ENCODE results near the gene CLCA4.

Gene CLCA4

DNA sequence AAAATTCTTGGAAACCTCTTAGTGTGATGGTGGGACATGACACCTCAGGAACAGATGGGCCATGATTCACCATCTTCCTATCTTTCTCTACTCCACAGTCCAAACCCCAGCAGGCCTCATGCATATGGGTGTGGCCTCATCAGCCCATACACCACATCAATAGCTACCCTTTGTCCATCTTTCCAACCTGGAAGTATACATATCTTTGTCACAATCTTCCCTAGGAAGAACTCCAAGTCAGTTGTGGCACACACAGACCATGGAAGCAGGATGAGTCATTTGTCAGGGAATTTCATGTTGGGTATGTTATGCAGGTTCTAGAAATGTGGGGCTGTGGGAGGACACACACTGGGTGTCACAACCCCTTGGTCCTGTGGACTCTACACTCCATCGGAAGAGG is 30.5 kb upstream of the CLCA4 start:
- no peaks in the 10 kb centered on the region for H3K27me3 Mint-ChIP-seq
- intact Hi-C loops (cut with micrococcal nuclease), result no loop called here
- no peaks in the 10 kb centered on the region for H3K9me3 Mint-ChIP-seq
- no peaks in the 10 kb centered on the region for H3K4me1 Mint-ChIP-seq (ENCODE audit: low read depth)
- H3K36me3 Mint-ChIP-seq (ENCODE audit: low read depth), result no peaks in the 10 kb centered on the region
- no peak overlapping the region for H3K4me3 Mint-ChIP-seq
- H3K27ac Mint-ChIP-seq, result no peak overlapping the region

DNA sequence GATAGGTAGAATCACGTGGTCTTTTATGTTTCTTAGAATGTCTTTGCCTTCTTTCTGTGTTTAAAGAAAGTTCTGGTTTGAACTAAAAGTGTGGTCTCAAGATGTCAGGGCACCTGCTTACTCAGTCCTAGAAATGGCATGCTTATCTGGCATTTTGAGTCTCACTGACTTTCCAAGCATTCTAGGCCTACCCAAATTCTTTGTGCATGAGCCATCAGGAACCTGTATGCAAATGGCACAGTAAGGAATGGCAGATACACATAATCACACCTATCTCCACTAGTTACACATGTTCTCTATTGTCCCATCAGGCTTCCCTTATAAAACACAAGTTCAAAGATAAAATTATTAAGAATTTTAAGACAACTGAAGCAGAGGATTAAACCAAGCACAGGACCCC is 29.5 kb upstream of the CLCA4 start:
- Mint-ChIP-seq H3K27ac (no peak overlapping the region), H3K4me1 (ENCODE audit: low read depth) (no peaks in the 10 kb centered on the region), H3K27me3 (no peaks in the 10 kb centered on the region), H3K36me3 (ENCODE audit: low read depth) (no peaks in the 10 kb centered on the region), H3K9me3 (no peaks in the 10 kb centered on the region), H3K4me3 (no peak overlapping the region)
- intact Hi-C loops (cut with micrococcal nuclease), result no loop called here

DNA sequence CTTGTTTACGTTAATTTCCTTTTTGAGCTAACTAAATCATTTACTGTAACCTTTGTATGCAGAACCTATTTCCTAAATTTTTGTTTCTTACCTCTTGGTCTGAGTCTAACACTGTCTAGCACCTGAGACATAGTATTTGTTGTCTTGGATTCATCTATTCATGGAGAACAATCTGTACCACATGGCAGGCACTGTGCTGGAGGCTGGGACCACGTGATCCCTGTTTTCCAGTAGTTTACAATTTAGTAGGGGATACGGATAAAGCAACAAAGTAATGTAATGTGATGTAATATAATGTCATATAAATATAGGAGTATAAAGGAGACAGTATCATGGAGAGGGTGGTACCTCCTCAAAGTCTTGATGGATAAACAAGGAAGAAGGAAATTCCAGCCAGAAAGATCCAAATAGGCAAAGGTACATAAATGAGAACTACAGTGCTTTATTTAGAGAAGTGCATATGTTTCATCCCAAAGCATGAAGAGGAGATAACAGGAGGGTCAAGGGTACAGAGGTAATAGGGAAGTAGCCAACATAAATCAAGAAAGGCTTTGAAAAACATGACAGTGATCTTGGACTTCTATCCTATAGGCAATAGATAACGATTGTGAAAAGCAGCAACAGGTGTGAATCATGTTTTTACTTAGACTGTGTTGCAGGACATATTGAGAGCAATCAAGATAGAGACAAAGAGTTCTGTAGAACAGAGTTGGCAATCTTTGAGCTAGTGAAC is 25.9 kb upstream of the CLCA4 start:
- Mint-ChIP-seq H3K36me3 (ENCODE audit: low read depth) (no peaks in the 10 kb centered on the region), H3K4me1 (ENCODE audit: low read depth) (no peaks in the 10 kb centered on the region), H3K9me3 (no peaks in the 10 kb centered on the region), H3K4me3 (no peak overlapping the region), H3K27ac (no peak overlapping the region), H3K27me3 (no peaks in the 10 kb centered on the region)
- intact Hi-C loops (cut with micrococcal nuclease), result no loop called here

DNA sequence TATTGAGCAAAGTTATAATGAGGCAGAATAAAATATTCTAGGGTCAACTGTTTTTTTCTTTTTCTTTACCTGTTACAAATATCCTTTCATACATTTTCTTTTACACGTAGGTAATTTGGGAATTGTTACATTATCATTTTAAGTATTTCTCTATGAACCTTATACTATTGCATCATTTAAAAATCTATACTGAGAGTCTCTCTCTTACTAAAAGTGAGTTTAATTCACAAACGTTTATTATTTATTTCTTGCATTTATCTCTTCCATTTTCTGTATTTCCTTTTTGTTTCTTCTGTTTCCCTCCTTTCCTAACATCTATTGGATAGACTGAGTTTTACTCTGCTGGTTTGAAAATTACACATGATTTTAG is 25.4 kb upstream of the CLCA4 start:
- no peaks in the 10 kb centered on the region for H3K4me1 Mint-ChIP-seq (ENCODE audit: low read depth)
- H3K4me3 Mint-ChIP-seq, result no peak overlapping the region
- H3K36me3 Mint-ChIP-seq (ENCODE audit: low read depth), result no peaks in the 10 kb centered on the region
- no peaks in the 10 kb centered on the region for H3K9me3 Mint-ChIP-seq
- H3K27ac Mint-ChIP-seq, result no peak overlapping the region
- intact Hi-C loops (cut with micrococcal nuclease), result no loop called here
- no peaks in the 10 kb centered on the region for H3K27me3 Mint-ChIP-seq

DNA sequence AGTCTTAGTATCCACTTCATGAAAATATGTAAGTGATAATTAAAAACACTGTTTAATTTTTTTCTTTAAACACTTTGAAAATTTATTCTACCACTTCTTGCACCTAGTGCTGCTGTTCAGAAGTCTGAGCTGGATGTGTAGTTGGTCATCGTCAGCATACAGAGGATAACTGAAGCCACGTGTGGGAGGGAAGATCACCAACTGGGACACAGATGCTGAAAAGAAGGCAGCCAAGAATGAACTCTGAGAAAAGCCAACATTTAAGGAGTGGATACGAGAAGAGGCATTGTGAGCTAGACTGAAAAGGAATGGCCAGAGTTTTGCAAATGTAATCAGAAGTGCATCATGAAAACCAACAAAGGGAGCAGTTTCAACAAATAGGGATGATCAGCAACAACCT is 24.6 kb upstream of the CLCA4 start:
- H3K27me3 Mint-ChIP-seq, result no peaks in the 10 kb centered on the region
- H3K4me3 Mint-ChIP-seq, result no peak overlapping the region
- H3K9me3 Mint-ChIP-seq, result no peaks in the 10 kb centered on the region
- no peaks in the 10 kb centered on the region for H3K4me1 Mint-ChIP-seq (ENCODE audit: low read depth)
- H3K27ac Mint-ChIP-seq, result no peak overlapping the region
- intact Hi-C loops (cut with micrococcal nuclease), result no loop called here
- no peaks in the 10 kb centered on the region for H3K36me3 Mint-ChIP-seq (ENCODE audit: low read depth)

DNA sequence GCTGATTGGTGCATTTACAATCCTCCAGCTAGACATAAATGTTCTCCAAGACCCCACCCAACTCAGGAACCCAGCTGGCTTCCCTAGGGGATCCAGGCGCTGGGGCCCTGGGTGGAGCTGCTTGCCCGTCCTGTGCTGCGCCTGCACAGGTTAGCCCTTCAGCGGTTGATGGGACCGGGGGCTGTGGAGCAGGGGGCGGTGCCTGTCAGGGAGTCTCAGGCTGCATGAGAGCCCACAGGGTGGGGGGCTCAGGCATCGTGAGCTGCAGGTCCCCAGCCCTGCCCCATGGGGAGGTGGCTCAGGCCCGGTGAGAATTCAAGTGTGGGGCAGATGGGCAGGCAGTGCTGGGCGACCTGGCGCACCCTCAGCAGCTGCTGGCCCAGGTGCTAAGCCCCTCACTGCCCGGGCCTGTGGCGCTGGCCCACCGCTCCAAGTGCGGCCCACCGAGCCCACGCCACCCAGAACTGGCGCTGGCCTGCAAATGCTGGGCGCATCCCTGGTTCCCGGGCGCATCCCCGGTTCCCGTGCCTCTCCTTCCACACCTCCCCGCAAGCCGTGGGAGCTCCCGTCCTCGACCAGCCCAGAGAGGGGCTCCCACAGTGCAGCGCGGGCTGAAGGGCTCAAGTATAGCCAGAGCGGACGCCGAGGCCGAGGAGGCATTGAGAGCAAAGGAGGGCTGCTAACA is 23.1 kb upstream of the CLCA4 start:
- no peak overlapping the region for H3K4me3 Mint-ChIP-seq
- no peaks in the 10 kb centered on the region for H3K9me3 Mint-ChIP-seq
- H3K27me3 Mint-ChIP-seq, result no peaks in the 10 kb centered on the region
- no peak overlapping the region for H3K27ac Mint-ChIP-seq
- H3K36me3 Mint-ChIP-seq (ENCODE audit: low read depth), result no peaks in the 10 kb centered on the region
- no peaks in the 10 kb centered on the region for H3K4me1 Mint-ChIP-seq (ENCODE audit: low read depth)
- intact Hi-C loops (cut with micrococcal nuclease), result no loop called here

DNA sequence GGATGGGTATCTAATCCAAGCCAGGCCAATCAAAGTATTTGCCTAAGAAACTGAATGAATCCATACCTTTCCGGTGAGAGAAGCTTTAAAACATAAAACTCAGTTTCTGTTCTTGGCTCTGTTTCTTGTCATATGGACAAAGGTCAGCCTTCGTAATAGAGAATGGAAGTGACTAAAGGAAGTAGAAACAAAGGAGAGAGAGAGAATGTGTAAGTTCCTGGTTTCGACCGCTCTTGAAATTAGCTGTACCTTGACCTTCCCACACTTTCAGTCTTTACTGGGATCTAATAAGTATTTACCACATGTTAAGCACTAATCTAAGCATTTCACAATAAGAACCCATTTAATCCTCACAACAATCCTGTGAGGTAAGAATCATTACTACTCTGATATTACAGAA is 19.6 kb upstream of the CLCA4 start:
- Mint-ChIP-seq H3K27me3 (no peaks in the 10 kb centered on the region), H3K27ac (no peak overlapping the region), H3K36me3 (ENCODE audit: low read depth) (no peaks in the 10 kb centered on the region), H3K4me1 (ENCODE audit: low read depth) (no peaks in the 10 kb centered on the region), H3K4me3 (no peak overlapping the region), H3K9me3 (no peaks in the 10 kb centered on the region)
- intact Hi-C loops (cut with micrococcal nuclease), result no loop called here

DNA sequence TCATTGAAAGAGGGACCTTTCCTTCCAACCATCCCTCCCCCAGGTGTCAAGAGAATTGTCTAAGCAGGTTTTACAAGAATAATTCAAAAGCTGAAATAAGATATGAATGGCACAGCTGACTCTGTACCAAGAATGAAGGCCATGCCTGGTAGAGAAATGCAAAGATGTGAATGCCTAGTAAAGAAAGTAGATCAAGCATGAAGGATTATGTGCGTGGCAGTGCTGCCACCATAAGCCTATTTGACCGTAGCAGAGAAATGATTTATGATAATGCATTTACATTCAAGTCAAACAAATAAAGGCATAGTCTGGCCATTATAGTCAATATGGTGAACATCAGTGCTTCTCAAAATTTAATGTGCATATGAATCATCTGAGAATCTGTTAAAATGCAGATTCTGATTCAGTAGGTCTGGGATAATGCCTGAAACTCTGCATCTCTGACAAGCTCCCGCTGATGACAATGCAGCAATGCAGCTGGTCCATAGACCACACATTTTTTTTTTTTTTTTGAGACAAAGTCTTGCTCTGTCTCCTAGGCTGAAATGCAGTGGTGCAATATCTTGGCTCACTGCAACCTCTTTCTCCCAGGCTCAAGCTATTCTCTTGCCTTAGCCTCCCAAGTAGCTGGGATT is 16.6 kb upstream of the CLCA4 start:
- H3K9me3 Mint-ChIP-seq, result no peaks in the 10 kb centered on the region
- H3K27me3 Mint-ChIP-seq, result no peaks in the 10 kb centered on the region
- intact Hi-C loops (cut with micrococcal nuclease), result no loop called here
- H3K36me3 Mint-ChIP-seq (ENCODE audit: low read depth), result no peaks in the 10 kb centered on the region
- no peak overlapping the region for H3K4me3 Mint-ChIP-seq
- no peak overlapping the region for H3K27ac Mint-ChIP-seq
- H3K4me1 Mint-ChIP-seq (ENCODE audit: low read depth), result no peaks in the 10 kb centered on the region

DNA sequence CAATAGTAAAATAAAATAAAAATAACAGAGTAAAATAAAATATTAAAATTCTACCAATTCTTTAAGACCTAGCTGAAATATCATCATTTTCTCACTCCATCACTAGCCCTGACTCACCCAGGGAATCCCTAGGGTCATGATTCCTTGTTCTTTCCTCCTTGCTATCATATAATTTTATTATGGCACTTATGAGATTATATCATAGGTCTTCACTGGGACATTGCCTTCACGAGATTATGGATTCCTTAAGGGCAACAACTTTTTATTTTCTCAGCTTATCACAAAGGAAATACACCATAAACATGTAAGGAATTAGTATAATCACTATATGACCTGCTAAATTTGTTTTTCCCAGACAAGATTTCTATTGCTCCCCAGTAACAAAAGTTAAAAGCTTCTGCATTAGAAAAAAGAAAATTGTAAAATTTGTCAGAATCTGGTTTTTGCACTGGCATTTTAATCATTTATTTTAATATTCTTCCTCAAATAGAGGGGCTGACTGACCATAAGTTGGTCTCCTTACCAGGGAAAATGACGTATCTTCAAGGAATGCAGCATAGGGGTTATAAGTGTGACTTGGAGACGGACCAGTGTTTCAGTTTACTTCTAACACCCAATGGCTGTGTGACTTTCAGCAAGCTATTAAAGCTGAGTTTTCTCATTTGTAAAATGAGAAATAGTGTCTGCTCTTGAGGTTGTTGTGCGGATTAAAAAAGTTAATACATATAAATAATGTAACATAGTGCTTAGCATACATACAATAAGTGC is 8.8 kb upstream of the CLCA4 start:
- Mint-ChIP-seq H3K4me1 (ENCODE audit: low read depth) (no peaks in the 10 kb centered on the region), H3K9me3 (no peaks in the 10 kb centered on the region), H3K4me3 (no peak overlapping the region), H3K27ac (no peak overlapping the region), H3K27me3 (no peaks in the 10 kb centered on the region), H3K36me3 (ENCODE audit: low read depth) (no peaks in the 10 kb centered on the region)
- intact Hi-C loops (cut with micrococcal nuclease), result no loop called here

DNA sequence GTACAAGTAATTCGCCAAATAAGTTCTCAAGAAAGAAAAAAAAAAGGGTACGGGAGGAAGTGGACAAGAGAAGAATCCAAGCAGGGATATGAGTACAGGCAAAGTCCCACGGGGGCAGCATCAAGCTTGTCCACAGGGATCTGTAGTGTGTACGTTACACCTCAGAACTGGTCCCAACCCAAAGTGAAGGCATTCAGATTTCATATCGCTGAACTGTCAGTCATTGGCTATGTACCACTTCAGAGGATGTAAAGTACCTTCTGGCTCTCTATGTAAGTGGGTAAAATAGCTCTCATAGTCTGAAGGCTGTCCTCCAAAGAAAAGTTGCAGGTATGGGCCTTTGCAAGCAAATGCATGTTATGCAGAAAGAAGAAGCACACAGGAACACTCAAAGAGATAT is 8.1 kb upstream of the CLCA4 start:
- Mint-ChIP-seq H3K36me3 (ENCODE audit: low read depth) (no peaks in the 10 kb centered on the region), H3K4me1 (ENCODE audit: low read depth) (no peaks in the 10 kb centered on the region), H3K4me3 (no peak overlapping the region), H3K9me3 (no peaks in the 10 kb centered on the region), H3K27ac (no peak overlapping the region), H3K27me3 (no peaks in the 10 kb centered on the region)
- intact Hi-C loops (cut with micrococcal nuclease), result no loop called here

DNA sequence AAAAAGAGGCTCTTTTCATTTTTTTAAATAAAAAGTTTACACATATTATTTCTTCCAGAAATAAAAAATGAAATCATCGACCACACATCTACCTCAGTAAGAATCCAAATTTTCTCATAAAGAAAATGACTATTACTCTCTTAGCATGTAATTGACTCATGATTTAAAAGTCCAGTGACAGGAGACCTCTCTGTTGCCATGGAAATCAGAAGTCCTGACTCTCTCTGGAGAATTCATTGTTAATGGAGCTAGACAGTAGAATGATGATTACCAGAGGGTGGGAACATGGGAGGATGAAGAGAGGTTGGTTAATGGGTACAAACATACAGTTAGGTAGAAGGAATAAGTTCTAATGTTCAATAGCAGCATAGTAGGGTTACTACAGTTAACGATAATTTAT is 5.0 kb upstream of the CLCA4 start:
- Mint-ChIP-seq H3K4me1 (ENCODE audit: low read depth) (no peaks in the 10 kb centered on the region), H3K36me3 (ENCODE audit: low read depth) (no peaks in the 10 kb centered on the region), H3K9me3 (peaks cover 11% of the 10 kb centered on the region), H3K27me3 (no peaks in the 10 kb centered on the region), H3K27ac (no peak overlapping the region), H3K4me3 (no peak overlapping the region)
- intact Hi-C loops (cut with micrococcal nuclease), result no loop called here

DNA sequence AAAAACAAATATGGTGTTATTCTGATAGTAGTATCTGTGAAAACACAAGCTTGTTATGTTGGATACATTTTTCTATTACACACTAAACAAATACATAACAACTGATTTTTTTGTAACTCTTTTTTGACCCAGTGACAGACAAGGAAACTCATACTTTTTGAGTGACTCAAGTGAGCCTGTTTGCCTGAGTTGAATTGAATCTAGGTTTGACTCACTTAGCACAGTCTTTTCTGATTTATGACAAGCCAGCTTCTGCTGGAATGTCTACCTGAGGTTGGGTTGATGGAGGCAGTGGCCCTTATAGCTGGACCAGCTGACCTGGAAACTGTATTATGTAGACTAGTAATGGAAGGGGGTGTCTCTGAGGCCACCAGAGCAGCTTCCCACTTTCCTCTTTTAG is 4.2 kb upstream of the CLCA4 start:
- Mint-ChIP-seq H3K27me3 (no peaks in the 10 kb centered on the region), H3K9me3 (peaks cover 11% of the 10 kb centered on the region)

DNA sequence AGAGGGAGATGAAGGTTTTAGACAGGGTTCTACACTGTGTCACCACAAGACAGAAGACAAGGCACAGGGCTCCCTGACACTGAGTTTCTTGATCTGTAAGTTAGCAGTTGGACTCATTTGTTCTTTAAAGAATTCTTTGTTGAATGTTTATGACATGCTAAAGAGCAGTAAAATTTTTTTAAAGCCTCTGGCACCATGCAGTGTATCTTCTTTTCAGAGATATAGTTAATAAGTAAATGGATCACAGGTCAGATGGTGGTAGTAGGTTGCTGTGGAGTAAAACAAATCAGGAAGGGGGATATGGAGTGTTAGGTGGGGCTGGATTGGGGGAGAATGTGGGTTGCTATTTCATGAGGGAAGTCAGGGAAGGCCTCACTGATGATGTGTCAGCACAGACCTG is 2.0 kb downstream of the CLCA4 start:
- Mint-ChIP-seq H3K4me3 (no peak overlapping the region), H3K36me3 (ENCODE audit: low read depth) (no peaks in the 10 kb centered on the region), H3K4me1 (ENCODE audit: low read depth) (no peaks in the 10 kb centered on the region), H3K27me3 (no peaks in the 10 kb centered on the region), H3K27ac (no peak overlapping the region), H3K9me3 (peaks cover 41% of the 10 kb centered on the region)
- intact Hi-C loops (cut with micrococcal nuclease), result no loop called here

More for the DNA sequence above, 4.2 kb upstream of the CLCA4 start:
- Mint-ChIP-seq H3K4me3 (no peak overlapping the region), H3K4me1 (ENCODE audit: low read depth) (no peaks in the 10 kb centered on the region), H3K36me3 (ENCODE audit: low read depth) (no peaks in the 10 kb centered on the region), H3K27ac (no peak overlapping the region)
- intact Hi-C loops (cut with micrococcal nuclease), result no loop called here

DNA sequence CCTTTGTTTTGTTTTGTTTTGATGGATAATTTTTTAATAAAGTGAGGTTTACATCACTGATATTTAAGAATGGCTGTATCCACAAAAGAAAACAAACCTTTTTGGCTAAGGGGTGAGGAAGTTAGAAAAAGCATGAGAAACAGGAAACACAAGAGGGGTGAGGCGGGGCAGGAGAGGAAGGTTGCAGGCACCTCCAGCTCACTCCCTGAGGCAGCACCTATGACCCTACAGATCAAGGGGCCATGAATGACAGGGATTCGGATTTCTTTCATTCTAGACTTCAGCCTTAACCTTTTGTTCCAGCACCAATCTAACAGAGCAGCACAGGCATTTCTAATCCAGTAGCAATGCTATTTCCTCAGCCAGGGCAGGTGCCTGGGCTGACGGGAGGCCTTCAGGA is 4.4 kb downstream of the CLCA4 start:
- H3K4me1 Mint-ChIP-seq (ENCODE audit: low read depth), result no peaks in the 10 kb centered on the region
- peaks cover 36% of the 10 kb centered on the region for H3K9me3 Mint-ChIP-seq
- no peak overlapping the region for H3K4me3 Mint-ChIP-seq
- H3K36me3 Mint-ChIP-seq (ENCODE audit: low read depth), result no peaks in the 10 kb centered on the region
- H3K27me3 Mint-ChIP-seq, result no peaks in the 10 kb centered on the region
- no peak overlapping the region for H3K27ac Mint-ChIP-seq
- intact Hi-C loops (cut with micrococcal nuclease), result no loop called here
